HG02642 (cell line): ENCODE results near the gene SGMS1.

Experiments
- ATAC-seq: cut with Tn5 transposase; IDR thresholded peaks from one replicate; pipeline ENCODE4 v1.9.1; 2021; ENCODE audit warnings: mild to moderate bottlenecking; ENCODE audit not compliant: unreplicated experiment, poor library complexity

Gene SGMS1

GRCh38 chr10:50415292-50415691 is 208.5 kb downstream of the SGMS1 start:
- no peak for ATAC-seq

DNA sequence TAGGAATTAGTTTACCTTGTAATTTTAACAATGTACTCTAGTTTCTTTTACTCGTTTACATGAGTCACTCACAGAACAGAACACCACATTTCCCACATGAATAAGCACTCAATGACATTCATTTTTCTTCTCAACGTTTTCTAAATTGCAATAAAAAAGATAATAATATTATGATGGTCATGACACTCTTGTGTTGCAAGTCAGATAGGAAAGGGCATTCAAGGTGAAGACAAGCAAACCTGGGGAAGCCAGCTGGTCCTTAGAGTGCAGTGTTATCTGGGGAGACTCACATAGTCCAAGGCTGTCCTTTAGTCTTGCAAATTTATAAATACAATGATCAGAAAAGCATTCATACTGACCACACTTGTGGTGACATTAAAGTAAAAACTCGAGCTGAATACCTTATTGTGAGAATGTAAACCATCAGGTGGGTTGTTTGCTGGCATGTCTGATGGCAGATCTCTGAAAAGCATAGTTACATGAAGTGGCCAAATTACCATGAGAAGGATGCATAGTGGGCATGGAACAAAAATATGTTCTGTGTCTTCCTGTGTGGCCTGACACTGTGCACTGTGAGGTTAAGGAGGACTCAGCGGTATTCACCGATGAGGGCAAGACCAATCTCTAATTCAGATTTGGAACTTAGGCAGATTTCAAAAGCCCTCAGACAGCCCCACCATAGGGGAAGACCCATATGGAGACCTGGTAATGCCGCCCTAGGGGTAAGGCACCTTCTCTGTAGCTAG is 213.5 kb downstream of the SGMS1 start:
- no peak for ATAC-seq

DNA sequence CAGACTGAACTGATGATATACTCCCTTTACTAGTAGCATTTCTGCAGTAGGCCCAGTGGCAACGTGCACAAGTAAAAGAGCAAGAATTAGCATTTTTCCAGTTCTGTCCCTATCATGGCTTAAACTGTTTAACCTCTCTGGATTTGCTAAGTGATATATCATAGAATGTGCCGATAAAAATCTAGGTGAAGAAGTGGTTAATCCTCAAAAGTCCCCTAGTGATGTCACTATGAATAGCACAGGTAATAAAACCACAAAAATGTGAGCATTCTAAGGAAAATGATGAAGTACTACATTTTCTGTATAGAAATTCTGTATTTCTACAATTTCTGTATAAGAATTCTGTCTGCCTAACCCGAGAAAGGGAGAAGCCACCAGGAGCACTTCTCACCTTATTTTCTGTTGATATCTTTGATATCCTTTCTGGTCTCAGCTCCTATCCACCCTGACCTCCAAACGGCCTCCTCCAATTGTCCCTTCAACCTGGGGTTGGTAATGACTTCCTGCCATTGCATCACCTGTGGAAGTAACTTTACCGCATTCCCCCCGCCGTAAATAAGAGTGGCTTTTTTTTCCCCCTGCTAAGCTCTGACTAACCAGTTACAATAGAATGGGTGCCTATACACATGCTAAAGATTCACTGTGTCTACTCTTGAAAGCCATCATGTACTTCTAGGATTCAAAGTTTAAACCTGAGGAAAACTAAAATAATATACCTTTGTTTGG is 216.5 kb downstream of the SGMS1 start:
- no peak for ATAC-seq

- no peak for ATAC-seq
Observed at GRCh38 chr10:50406457-50407070, 217.2 kb downstream of the SGMS1 start.

DNA sequence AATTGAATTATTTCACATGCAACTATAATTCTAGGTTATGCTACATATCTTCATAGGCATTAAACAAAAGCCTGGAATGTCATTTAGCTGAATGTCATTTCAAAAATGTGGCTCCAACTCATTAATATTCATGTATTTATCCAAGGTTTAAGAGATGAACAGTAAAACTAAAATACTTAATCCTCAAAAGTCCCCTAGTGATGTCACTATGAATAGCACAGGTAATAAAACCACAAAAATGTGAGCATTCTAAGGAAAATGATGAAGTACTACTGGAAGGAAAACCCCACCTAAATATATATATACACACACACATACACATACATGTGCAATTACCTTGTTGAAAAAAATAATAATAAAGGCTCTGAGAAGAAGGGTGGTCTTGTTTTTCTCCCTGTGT is 218.0 kb downstream of the SGMS1 start:
- no peak for ATAC-seq

DNA sequence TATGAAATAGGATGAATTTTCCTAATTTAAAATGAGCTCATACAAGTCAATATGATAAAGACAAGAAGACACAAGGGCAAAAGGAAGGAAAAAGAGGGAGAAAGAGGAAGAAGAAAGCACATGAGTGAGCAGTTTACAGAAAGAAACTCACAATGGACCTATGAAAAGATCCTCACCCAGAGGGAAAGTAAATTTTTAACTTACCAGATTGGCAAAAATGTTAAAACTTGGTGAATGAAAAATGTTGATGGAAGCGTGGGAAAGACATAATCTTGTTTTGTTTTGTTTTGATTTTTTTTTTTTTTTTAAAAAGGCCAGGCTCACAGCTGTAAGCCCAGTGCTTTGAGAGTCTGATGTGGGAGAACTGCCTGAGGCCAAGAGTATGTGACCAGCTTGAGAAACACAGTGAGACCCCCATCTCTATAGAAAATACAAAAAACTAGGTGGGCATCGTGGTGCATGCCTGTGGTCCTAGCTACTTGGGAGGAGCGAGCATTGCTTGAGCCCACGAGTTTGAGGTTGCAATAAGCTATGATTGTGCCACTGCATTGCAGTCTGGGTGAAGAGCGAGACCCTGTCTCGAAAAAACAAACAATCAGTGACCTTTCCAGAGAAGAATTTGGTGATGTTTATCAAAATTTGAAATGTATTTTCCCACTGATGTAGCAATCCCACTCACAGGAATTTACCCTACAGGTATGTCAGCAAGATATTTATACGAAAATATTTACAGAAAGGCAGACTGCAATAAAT is 219.6 kb downstream of the SGMS1 start:
- no peak for ATAC-seq

- ATAC-seq: no peak
Observed at GRCh38 chr10:50403074-50403473, 220.7 kb downstream of the SGMS1 start.

DNA sequence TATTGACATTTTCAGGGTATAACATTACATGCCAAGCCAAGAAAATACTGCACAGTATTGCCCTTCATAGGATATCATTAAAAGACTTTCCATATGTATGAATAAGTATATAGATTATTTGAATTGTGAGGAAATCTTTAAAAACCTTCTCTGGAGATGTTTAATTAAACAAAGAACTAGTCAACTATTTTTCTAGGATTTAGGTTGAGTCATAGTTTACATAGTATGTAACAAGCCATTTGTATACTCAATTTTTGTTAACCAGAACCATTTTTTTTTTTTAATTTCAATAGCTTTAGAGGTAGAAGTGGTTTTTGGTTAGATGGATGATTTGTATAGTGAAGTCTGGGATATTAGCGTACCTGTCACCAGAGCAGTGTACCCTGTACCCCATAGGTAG is 221.3 kb downstream of the SGMS1 start:
- ATAC-seq: no peak

GRCh38 chr10:50400694-50401093 is 223.1 kb downstream of the SGMS1 start:
- ATAC-seq: no peak

DNA sequence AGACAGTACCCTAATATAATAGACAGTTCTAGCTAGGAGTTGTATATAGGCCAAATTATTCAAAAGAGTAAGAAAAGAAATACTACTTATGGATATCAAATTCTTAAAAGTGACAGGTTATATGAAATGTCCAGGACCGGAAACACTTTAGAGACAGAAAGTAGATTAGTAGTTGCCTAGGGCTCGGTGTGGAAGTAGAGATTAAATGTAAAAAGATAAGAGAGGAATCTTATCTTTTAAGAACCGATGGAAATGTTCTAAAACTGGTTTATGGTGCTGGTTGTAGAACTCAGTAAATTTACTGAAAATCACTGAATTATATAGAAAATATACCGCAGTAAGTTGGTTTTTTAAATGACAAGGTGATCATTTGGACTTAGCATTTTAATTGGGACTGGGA is 224.9 kb downstream of the SGMS1 start:
- no peak for ATAC-seq

- no peak for ATAC-seq
Observed at GRCh38 chr10:50398381-50398780, 225.4 kb downstream of the SGMS1 start.

DNA sequence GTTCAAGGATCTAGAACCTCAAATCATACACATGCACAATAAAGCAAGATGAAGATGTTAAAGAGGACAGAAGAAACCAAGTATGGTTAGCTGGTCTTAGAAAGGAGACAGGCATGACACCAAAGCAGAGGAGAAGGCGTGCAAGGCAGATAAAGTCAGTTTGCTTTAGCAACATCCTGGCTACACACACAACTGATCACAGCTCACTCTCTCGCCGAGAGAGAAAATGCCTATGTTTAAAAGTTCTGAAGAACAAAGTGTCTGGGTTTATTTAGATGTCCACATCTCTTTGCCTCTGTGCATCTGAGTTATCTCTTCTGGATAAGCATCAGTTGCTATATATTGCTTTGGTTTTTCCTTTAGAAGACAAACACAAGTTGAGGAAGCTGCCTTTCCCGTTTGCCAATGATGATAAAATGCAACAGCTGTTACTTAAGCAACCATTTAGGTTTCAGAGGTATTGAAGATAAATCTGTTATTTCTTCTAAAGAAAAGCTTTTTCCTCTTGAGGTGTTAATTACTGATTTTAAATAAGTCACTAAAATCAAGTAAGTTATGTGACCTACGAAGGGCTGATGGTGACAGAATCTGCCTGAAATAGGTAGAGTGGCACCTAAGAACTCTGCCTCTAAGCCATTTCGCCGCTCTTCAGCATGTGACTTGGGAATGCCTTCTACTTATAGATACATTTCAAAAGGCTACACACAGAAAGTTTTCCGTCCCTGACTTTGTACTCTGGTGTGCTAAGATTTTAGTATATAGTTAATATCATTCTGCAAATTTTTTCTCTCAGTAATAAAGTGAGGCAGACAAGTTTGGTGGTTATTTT is 226.2 kb downstream of the SGMS1 start:
- ATAC-seq: peak; percentile 43

DNA sequence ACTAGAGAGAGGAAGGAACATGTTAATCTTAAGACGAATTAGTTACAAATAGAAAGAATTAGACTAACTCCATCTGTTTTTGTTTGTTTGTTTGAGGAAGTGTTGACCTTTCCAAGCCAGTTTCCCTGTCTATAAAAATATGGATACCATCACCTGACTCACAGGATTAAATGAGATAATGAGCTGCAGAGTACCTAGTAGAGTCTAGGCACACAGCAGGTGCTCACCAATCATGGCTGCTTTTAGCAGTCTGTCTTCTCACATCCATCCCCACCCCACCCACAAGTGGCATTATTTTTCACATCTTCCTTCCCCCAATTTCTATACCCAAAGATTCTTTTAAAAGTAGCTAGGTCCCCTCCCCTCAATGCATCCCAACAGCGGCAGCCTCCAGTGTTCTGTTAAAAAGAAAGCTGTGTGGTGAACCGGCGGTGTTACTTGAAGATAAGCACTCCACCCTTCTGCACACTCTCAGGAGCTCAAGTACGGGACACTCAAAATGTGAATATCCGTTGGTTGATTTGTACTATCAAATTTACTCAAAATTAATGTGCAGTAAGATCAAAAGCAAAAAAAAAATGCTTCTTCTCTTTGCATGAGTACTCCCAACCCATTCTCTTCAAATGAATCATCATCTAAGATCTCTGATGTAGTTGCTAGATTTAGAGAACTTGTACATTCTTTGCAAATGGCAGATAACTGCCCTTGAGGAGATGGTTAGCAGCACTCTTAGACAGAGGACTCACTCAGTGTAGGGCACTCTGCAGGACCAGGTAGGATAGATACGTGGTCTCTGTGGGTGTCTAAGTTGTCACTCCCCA is 227.1 kb downstream of the SGMS1 start:
- peak; percentile 75 for ATAC-seq

- no peak for ATAC-seq
Observed at GRCh38 chr10:50395851-50396250, 227.9 kb downstream of the SGMS1 start.

DNA sequence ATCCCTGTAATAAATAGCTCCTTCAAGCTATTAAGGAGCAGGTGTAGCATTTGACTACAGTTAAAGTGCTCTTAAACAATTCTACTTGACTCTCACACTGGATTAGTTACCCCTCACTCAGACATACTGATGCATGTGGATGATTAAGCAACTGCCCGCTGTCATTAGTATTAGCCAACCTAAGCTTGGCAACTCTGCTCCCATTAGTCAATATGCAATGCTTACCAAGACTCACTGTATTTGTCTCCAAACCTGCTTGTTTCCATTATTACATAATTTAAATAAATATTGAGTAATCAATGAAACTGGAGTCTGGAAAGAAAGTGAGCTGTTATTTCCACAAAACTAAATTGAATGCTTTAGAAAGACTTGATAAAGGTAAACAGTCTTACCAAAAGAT is 228.5 kb downstream of the SGMS1 start:
- no peak for ATAC-seq

GRCh38 chr10:50394832-50395231 is 228.9 kb downstream of the SGMS1 start:
- ATAC-seq: no peak

GRCh38 chr10:50393784-50394467 is 229.8 kb downstream of the SGMS1 start:
- no peak for ATAC-seq

DNA sequence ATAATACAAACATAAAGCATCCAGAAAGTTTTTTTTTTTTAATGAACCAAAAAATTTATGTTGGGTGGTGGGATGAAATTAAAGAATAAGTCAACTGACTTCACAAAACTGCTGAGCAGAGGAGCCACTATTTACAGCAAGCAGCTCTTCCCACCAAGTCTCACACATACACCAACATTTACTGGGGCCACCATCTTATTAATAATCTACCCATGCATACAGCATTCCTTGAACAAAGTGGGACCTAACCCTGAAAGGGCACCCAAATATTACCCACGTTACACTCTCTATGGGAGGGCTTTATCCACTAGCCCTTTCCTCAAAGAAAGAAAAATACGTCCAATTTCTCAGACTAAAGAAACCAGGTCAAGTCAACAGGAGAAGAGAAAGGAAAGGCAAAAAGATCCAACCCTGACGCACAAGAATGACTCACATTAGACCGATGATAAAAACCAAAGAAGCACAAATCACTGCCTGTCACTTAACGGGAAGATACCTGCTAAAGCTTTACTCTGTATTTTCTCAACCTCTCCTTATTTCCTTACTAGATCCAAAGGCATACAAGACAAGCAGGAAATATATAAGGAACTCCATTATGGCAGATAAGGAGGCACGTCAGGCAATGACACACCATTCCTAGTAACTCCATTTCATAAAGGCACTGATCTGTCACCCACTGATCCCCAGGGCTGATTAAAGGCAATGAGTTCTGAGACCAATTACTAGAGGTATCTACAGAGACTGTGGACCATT is 230.6 kb downstream of the SGMS1 start:
- ATAC-seq: no peak
